Coronary artery (tissue), 2 donors: ENCODE measurements around the gene FOXD1.

Experiments used
- DNase-seq: peaks from one replicate; pipeline ENCODE4 v3.0.0-alpha.2; 2017; ENCODE audit warnings: low spot score
- H3K27ac ChIP-seq, 2 donors: fragments of 200-600 bp; sonication (generic); one replicate each; pipeline ENCODE4 v1.5.1; 2016 to 2019
- H3K4me3 ChIP-seq: fragments of 200-600 bp; sonication (generic); 2 replicates; pipeline ENCODE4 v1.5.1; 2016; ENCODE audit warnings: mild to moderate bottlenecking, moderate library complexity
- CTCF ChIP-seq: fragments of 200-600 bp; sonication (generic); IDR thresholded peaks from one replicate; pipeline ENCODE4 v1.5.1; 2019; ENCODE audit warnings: antibody characterized with exemption

Gene FOXD1

DNA sequence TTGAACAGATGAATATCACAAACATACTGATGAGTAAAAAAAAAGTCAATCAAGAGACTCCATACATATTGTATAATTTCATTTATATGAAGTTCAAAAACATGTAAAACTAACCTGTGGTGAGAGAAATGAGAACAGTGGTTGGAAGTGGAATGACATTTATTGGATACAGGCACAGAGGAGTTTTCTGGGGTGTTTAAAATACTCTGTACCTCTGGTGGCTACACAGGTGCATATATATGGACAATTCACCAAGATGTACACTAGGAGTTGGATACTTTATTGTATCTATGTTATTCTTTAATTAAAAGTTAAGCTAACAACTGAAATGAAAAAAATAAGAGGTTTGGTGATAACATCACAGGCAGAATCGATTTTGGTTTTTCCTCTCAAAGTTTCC is 14.1 kb downstream of the FOXD1 start:
- no peak overlapping the region for H3K4me3 ChIP-seq

DNA sequence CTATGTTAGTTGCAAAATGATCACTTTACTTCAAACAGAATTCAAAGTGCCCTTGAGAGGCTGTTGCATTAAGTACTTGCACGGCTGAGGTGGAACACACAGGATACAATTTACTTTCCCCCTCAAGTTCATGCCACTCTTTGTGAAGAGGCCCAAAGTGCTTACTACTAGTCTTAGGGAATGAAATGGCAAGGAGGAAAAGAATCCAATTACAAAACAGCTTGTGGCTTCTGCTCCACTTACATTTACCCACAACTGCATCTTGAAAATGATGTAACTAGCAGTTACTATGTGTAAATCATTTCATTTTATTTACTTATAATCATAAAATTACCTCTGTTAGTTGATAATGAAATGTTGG is 14.6 kb downstream of the FOXD1 start:
- no peak overlapping the region for H3K4me3 ChIP-seq
- H3K27ac ChIP-seq, result no peak overlapping the region
- DNase-seq, result no peak
- TF ChIP-seq CTCF, result no peak

More for the DNA sequence above, 14.1 kb downstream of the FOXD1 start:
- DNase-seq, result no peak
- no peak overlapping the region for H3K27ac ChIP-seq
- TF ChIP-seq CTCF, result no peak

GRCh38 chr5:73433272-73433981 is 15.2 kb downstream of the FOXD1 start:
- TF ChIP-seq CTCF, result no peak
- Histone ChIP-seq H3K4me3 (no peak overlapping the region), H3K27ac (no peak overlapping the region)
- DNase-seq, result no peak

DNA sequence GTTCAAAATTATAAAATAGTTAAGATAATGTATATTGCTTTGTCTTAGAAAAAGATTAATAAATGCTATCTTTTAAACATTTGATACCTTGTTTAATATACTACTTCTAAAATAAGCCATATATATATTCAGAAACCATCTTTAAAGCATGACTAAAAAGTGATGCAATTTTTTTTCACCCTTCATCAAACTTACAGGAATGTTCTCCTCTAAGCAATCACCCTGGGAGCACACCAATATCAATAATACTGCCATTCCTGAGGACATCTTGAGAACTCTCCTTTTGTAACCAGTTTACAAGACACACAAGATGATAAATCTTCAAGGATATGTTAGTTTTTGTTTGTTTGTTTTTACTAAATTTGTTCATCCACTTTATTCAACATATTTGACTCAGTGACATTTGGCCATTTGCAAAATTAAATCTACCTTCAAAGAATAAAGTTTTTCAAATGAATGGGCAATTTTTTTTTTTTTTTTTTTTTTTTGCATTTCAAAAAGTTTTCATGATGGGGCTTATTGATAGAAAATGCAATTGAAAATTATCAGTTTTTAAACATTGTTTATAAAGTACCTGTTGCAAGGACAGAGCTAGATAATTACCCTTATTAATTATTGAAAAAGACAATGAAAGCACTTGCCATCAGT is 17.2 kb downstream of the FOXD1 start:
- DNase-seq, result no peak
- Histone ChIP-seq H3K4me3 (no peak overlapping the region), H3K27ac (no peak overlapping the region)
- no peak for TF ChIP-seq CTCF

- H3K27ac ChIP-seq, result no peak overlapping the region
- no peak for TF ChIP-seq CTCF
- no peak overlapping the region for H3K4me3 ChIP-seq
- no peak for DNase-seq
Observed at GRCh38 chr5:73426034-73426433, 22.5 kb downstream of the FOXD1 start.

DNA sequence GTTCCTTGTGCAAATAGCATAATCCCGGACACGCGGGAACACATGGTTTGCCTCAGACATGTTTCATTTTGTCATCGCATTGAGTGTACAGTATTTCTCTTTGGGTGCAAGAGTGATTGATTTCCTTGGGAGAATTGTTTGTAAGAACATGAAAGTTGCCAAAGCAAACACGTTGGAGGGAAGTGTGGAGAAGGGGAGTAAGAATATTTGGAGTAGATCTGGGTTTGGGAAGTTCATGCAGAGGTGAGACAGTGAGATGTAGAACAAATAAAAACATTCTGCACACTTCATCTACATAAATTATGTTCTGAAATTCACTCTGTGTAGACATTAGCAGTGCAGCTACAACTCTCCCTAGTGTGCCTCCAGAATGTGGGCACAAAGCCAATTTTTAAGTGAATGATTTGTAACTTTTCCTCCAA is 24.0 kb downstream of the FOXD1 start:
- no peak for TF ChIP-seq CTCF

DNA sequence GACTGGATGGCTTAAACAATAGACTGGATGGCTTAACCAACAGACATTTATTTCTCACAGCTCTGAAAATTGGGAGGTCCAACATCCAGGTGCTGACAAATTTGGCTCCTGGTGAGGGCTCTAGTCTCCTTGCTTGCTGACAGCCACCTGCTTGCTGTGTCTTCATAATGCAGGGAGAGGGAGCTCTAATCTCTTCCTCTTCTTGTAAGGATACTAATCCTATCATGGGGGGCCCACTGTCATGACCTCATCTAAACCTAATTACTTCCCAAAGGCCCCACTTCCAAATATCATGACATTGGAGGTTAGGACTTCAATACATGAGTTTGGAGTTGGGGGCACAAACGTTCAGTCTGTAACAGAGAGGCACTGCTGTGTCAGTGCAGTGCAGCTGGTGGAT is 26.4 kb downstream of the FOXD1 start:
- no peak overlapping the region for H3K27ac ChIP-seq
- TF ChIP-seq CTCF, result no peak
- DNase-seq, result no peak
- no peak overlapping the region for H3K4me3 ChIP-seq

More for the DNA sequence above, 24.0 kb downstream of the FOXD1 start:
- DNase-seq, result no peak
- Histone ChIP-seq H3K27ac (no peak overlapping the region), H3K4me3 (no peak overlapping the region)
